Gastrocnemius medialis (tissue), 4 donors: ENCODE results near the gene PIMREG. TPM values are rescaled to one million over a fixed set of nuclear protein-coding genes. Genes with fewer than 3 reads are reported as not detected.

Experiments used
- ATAC-seq, 2 donors: fragments of 150-250 bp; one replicate each; pipeline ENCODE4 v1.9.1; 2016
- DNase-seq, 2 donors: peaks; one replicate each; pipeline ENCODE4 v3.0.0-alpha.2; 2019
- H3K27ac ChIP-seq, 4 donors: fragments of 200-600 bp; sonication (generic); 1 replicate in 1 of 4; 2 replicates in 3 of 4; pipeline ENCODE4 v1.5.1; 2016 to 2018; ENCODE audit warnings: mild to moderate bottlenecking in 2 of 4, moderate library complexity in 1 of 4
- H3K27me3 ChIP-seq, 3 donors: fragments of 200-600 bp; sonication (generic) in 2 of 3; 1 replicate in 1 of 3; 2 replicates in 2 of 3; pipeline versions ENCODE4 v1.5.1 to v1.6.0; 2016 to 2019; ENCODE audit warnings: mild to moderate bottlenecking in 1 of 3, moderate library complexity in 1 of 3
- H3K36me3 ChIP-seq, 2 donors: fragments of 200-600 bp; sonication (generic) in 1 of 2; one replicate each; pipeline ENCODE4 v1.5.1; 2017 to 2018
- H3K4me1 ChIP-seq, 2 donors: fragments of 200-600 bp; sonication (generic) in 1 of 2; one replicate each; pipeline ENCODE4 v1.5.1; 2016 to 2017; ENCODE audit warnings: mild to moderate bottlenecking in 2 of 2
- H3K4me3 ChIP-seq, 4 donors: fragments of 200-600 bp; sonication (generic) in 3 of 4; 1 replicate in 1 of 4; 2 replicates in 3 of 4; pipeline ENCODE4 v1.5.1; 2016 to 2019; ENCODE audit warnings: mild to moderate bottlenecking in 2 of 4
- H3K9me3 ChIP-seq, 3 donors: fragments of 200-600 bp; sonication (generic) in 2 of 3; 1 replicate in 1 of 3; 2 replicates in 2 of 3; pipeline ENCODE4 v1.5.1; 2016 to 2019
- CTCF ChIP-seq, 5 experiments: fragments of 450-650 bp in 3 of 5; fragments of 200-600 bp in 2 of 5; sonication (generic) in 2 of 5; IDR thresholded peaks in 4 of 5; conservative IDR thresholded peaks in 1 of 5; 1 replicate in 4 of 5; 2 replicates in 1 of 5; pipeline ENCODE4 v1.5.1; 2016 to 2019; ENCODE audit warnings: antibody characterized with exemption in 5 of 5, mild to moderate bottlenecking in 3 of 5, moderate library complexity in 3 of 5
- POLR2A ChIP-seq, 2 donors: fragments of 450-650 bp; IDR thresholded peaks; one replicate each; pipeline ENCODE4 v1.6.1; 2017; ENCODE audit warnings: antibody characterized with exemption in 2 of 2, mild to moderate bottlenecking in 2 of 2, moderate library complexity in 2 of 2
- in situ Hi-C, 4 donors: fragments of 200-750 bp; cut with MboI; loops; one replicate each; pipeline versions ENCODE4 v1.15.0 to v1.8.0; 2017; ENCODE audit warnings: low sequenced_read_pairs in 4 of 4
- intact Hi-C: fragments of 100-400 bp; cut with DNase I; formaldehyde crosslinking; loops from one replicate; pipeline ENCODE4 v1.15.1; 2023; ENCODE audit warnings: low total_unique reads
- total RNA-seq, 4 donors: library from RNA; depleted of rRNA; stranded (reverse); fragments of >200 nt; gene quantifications; one replicate each; pipeline versions ENCODE4 v1.1.0 to v1.2.3, GENCODE V29; 2016

PIMREG gene
- total RNA-seq, 4 donors from 2014 or later: 0.51 TPM; not detected in 3

GRCh38 chr17:6463616-6464445, 19.6 kb downstream of the PIMREG start:
- in situ Hi-C loops (loop anchor here in 1 of 4 donors (25.0 kb wide), 1 partner anchor 123 kb away; no protein-coding TSS in a partner anchor), intact Hi-C loops (no loop called here)
- Histone ChIP-seq H3K36me3 (no peaks in the 10 kb centered on the region), H3K27ac (no peak overlapping the region), H3K4me3 (no peak overlapping the region), H3K4me1 (no peaks in the 10 kb centered on the region), H3K9me3 (no peaks in the 10 kb centered on the region), H3K27me3 (no peaks in the 10 kb centered on the region)
- DNase-seq (no peak), ATAC-seq (no peak)
- no peak for TF ChIP-seq CTCF (IDR thresholded peaks at IDR 0.05 in 4 of 5, conservative IDR thresholded peaks at IDR 0.05 in 1 of 5)
- TF ChIP-seq POLR2A (IDR thresholded peaks at IDR 0.05): no peak

GRCh38 chr17:6464446-6465041, 20.3 kb downstream of the PIMREG start:
- TF ChIP-seq POLR2A (IDR thresholded peaks at IDR 0.05) (no peak), CTCF (IDR thresholded peaks at IDR 0.05 in 4 of 5, conservative IDR thresholded peaks at IDR 0.05 in 1 of 5) (no peak)
- Histone ChIP-seq H3K27me3 (no peaks in the 10 kb centered on the region), H3K36me3 (no peaks in the 10 kb centered on the region), H3K4me1 (no peaks in the 10 kb centered on the region), H3K4me3 (no peak overlapping the region), H3K9me3 (no peaks in the 10 kb centered on the region), H3K27ac (no peak overlapping the region)
- intact Hi-C loops (no loop called here), in situ Hi-C loops (loop anchor here in 1 of 4 donors (25.0 kb wide), 1 partner anchor 123 kb away; no protein-coding TSS in a partner anchor)
- no peak for ATAC-seq
- DNase-seq: no peak

GRCh38 chr17:6465206-6466003, 21.1 kb downstream of the PIMREG start:
- ATAC-seq (no peak), DNase-seq (no peak)
- in situ Hi-C loops: loop anchor here in 1 of 4 donors (25.0 kb wide), 1 partner anchor 122 kb away; no protein-coding TSS in a partner anchor
- H3K36me3 ChIP-seq: no peaks in the 10 kb centered on the region
- H3K9me3 ChIP-seq: no peaks in the 10 kb centered on the region
- no peaks in the 10 kb centered on the region for H3K4me1 ChIP-seq
- no peak overlapping the region for H3K4me3 ChIP-seq
- no peak for TF ChIP-seq POLR2A (IDR thresholded peaks at IDR 0.05)
- no peak for TF ChIP-seq CTCF (IDR thresholded peaks at IDR 0.05 in 4 of 5, conservative IDR thresholded peaks at IDR 0.05 in 1 of 5)
- H3K27me3 ChIP-seq: no peaks in the 10 kb centered on the region
- H3K27ac ChIP-seq: no peak overlapping the region
- intact Hi-C loops: no loop called here

- intact Hi-C loops (no loop called here), in situ Hi-C loops (loop anchor here in 1 of 4 donors (25.0 kb wide), 1 partner anchor 120 kb away; no protein-coding TSS in a partner anchor)
- no peak for TF ChIP-seq CTCF (IDR thresholded peaks at IDR 0.05 in 4 of 5, conservative IDR thresholded peaks at IDR 0.05 in 1 of 5)
- no peak for TF ChIP-seq POLR2A (IDR thresholded peaks at IDR 0.05)
- DNase-seq (no peak), ATAC-seq (no peak)
- Histone ChIP-seq H3K9me3 (no peaks in the 10 kb centered on the region), H3K4me1 (peaks cover 4 to 6% of the 10 kb centered on the region in 2 donors), H3K4me3 (no peak overlapping the region), H3K27me3 (no peaks in the 10 kb centered on the region), H3K27ac (no peak overlapping the region), H3K36me3 (no peaks in the 10 kb centered on the region)
These were observed 23.3 kb downstream of the PIMREG start for GRCh38 chr17:6467567-6467966.
